ENCODE measurements around the gene HSP90AB1.

Gene HSP90AB1

DNA sequence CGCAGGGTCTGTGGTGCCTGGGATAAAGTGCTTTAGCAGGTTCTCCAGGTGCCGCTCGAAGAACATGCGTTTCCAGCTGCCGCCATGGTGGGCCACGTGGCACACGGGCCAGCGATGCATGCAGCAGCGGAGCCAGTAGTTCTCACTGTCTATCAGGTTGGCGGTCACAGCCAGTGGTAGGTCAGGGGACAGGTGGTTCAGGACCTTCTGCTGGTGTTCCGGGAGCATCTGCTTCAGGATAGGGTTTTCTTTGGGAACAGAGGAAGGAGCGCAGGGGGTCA, 39.3 kb downstream of the HSP90AB1 start:
- TF ChIP-seq TAF1 (IDR thresholded peaks at IDR 0.05; ENCODE audit: borderline replicate concordance, insufficient read depth, low read length) (no peak), SIN3A (IDR thresholded peaks at IDR 0.05; ENCODE audit: borderline replicate concordance, insufficient read depth, low read length) (no peak), POLR2AphosphoS5 (IDR thresholded peaks at IDR 0.05; ENCODE audit: low read depth, low read length) (no peak), FOXP2 (optimal IDR thresholded peaks at IDR 0.05; ENCODE audit: borderline replicate concordance, extremely low read depth, extremely low read length, insufficient read depth) (no peak)
- TF ChIP-seq, protein P1, sequence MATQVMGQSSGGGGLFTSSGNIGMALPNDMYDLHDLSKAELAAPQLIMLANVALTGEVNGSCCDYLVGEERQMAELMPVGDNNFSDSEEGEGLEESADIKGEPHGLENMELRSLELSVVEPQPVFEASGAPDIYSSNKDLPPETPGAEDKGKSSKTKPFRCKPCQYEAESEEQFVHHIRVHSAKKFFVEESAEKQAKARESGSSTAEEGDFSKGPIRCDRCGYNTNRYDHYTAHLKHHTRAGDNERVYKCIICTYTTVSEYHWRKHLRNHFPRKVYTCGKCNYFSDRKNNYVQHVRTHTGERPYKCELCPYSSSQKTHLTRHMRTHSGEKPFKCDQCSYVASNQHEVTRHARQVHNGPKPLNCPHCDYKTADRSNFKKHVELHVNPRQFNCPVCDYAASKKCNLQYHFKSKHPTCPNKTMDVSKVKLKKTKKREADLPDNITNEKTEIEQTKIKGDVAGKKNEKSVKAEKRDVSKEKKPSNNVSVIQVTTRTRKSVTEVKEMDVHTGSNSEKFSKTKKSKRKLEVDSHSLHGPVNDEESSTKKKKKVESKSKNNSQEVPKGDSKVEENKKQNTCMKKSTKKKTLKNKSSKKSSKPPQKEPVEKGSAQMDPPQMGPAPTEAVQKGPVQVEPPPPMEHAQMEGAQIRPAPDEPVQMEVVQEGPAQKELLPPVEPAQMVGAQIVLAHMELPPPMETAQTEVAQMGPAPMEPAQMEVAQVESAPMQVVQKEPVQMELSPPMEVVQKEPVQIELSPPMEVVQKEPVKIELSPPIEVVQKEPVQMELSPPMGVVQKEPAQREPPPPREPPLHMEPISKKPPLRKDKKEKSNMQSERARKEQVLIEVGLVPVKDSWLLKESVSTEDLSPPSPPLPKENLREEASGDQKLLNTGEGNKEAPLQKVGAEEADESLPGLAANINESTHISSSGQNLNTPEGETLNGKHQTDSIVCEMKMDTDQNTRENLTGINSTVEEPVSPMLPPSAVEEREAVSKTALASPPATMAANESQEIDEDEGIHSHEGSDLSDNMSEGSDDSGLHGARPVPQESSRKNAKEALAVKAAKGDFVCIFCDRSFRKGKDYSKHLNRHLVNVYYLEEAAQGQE (IDR thresholded peaks at IDR 0.05; ENCODE audit: insufficient read depth in 1 of 2, low read depth in 2 of 2, low read length in 2 of 2), result no peak

DNA sequence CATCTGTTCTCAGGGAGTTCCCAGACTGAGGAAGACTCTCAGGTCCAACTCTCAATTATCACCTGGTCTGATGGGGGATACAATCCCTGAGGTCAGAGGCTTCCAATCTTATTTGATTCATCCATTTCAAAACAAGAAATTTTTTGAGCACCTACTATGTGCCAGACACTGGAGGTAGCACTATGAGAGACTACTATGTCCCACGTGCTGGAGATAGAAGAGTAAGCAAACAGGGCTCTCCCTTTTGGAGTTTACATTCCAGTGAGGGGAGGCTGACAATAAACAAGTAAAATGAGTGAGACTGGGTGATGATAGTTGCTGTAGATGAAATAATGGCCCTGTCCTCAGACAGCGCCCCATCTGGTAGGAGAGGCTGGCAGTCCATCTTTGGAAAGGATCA, 39.8 kb downstream of the HSP90AB1 start:
- TF ChIP-seq, protein P1 (IDR thresholded peaks at IDR 0.05; ENCODE audit: insufficient read depth in 1 of 2, low read depth in 2 of 2, low read length in 2 of 2), result no peak

DNA sequence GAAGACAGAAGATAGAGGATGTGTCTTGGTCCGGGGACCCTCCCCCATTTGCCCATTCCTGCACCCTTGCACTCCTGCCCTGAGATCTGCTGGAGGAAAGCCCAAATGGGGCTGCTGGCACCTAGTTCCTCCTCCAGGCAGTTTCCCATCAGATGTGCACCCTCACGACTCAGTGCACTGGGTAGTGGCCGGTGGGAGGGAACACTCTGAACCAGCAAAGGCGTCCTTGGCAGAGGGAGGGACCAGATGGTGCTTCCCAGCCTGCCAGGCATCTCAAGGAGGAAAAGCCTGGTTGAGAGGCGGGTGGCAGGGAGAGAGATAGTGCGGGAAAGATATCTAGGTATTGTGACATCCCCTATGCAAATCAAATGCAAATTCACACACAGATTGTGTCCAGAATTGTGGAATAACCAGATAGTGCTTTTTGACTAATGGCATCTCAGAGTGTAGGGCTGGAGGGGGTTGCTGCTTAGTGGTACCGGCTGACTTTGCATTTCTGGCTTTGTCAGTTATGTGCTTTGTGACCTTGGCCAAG, 42.9 kb downstream of the HSP90AB1 start:
- TF ChIP-seq POLR2AphosphoS5 (IDR thresholded peaks at IDR 0.05; ENCODE audit: low read depth, low read length) (no peak), FOXP2 (optimal IDR thresholded peaks at IDR 0.05; ENCODE audit: borderline replicate concordance, extremely low read depth, extremely low read length, insufficient read depth) (no peak), SIN3A (IDR thresholded peaks at IDR 0.05; ENCODE audit: borderline replicate concordance, insufficient read depth, low read length) (no peak)
- TF ChIP-seq, protein P1 (IDR thresholded peaks at IDR 0.05; ENCODE audit: insufficient read depth in 1 of 2, low read depth in 2 of 2, low read length in 2 of 2), result no peak

GRCh38 chr6:44291841-44292240, 44.9 kb downstream of the HSP90AB1 start:
- TF ChIP-seq, protein P1 (IDR thresholded peaks at IDR 0.05; ENCODE audit: insufficient read depth in 1 of 2, low read depth in 2 of 2, low read length in 2 of 2), result no peak
- TF ChIP-seq TAF1 (IDR thresholded peaks at IDR 0.05; ENCODE audit: borderline replicate concordance, insufficient read depth, low read length) (no peak), FOXP2 (optimal IDR thresholded peaks at IDR 0.05; ENCODE audit: borderline replicate concordance, extremely low read depth, extremely low read length, insufficient read depth) (no peak), SIN3A (IDR thresholded peaks at IDR 0.05; ENCODE audit: borderline replicate concordance, insufficient read depth, low read length) (no peak), POLR2AphosphoS5 (IDR thresholded peaks at IDR 0.05; ENCODE audit: low read depth, low read length) (no peak)

- no peak for TF ChIP-seq SIN3A (IDR thresholded peaks at IDR 0.05; ENCODE audit: borderline replicate concordance, insufficient read depth, low read length)
- TF ChIP-seq, protein P1 (IDR thresholded peaks at IDR 0.05; ENCODE audit: insufficient read depth in 1 of 2, low read depth in 2 of 2, low read length in 2 of 2), result no peak
- TF ChIP-seq TAF1 (IDR thresholded peaks at IDR 0.05; ENCODE audit: borderline replicate concordance, insufficient read depth, low read length), result no peak
- TF ChIP-seq FOXP2 (optimal IDR thresholded peaks at IDR 0.05; ENCODE audit: borderline replicate concordance, extremely low read depth, extremely low read length, insufficient read depth), result no peak
- no peak for TF ChIP-seq POLR2AphosphoS5 (IDR thresholded peaks at IDR 0.05; ENCODE audit: low read depth, low read length)
Measured at GRCh38 chr6:44292661-44293365, 45.9 kb downstream of the HSP90AB1 start.
